Hepatocyte (in vitro differentiated cells): ENCODE results near the gene SOX13.

ENCODE experiments used
- EZH2 ChIP-seq: fragments of 200-600 bp; sonication (generic); IDR thresholded peaks from 2 replicates; pipeline ENCODE4 v1.6.1; 2016; ENCODE audit warnings: antibody characterized with exemption, mild to moderate bottlenecking, borderline replicate concordance
- EZH2phosphoT487 ChIP-seq: fragments of 200-600 bp; sonication (generic); IDR thresholded peaks from one replicate; pipeline ENCODE4 v1.6.1; 2018; ENCODE audit warnings: antibody characterized with exemption, mild to moderate bottlenecking, low read depth, moderate library complexity; ENCODE audit not compliant: unreplicated experiment, severe bottlenecking
- TF ChIP-seq, protein P1 (sequence below): fragments of 200-600 bp; sonication (generic); IDR thresholded peaks from 2 replicates; pipeline ENCODE4 v1.5.1; 2016; ENCODE audit warnings: antibody characterized with exemption, mild to moderate bottlenecking; ENCODE audit not compliant: poor library complexity

DNA sequence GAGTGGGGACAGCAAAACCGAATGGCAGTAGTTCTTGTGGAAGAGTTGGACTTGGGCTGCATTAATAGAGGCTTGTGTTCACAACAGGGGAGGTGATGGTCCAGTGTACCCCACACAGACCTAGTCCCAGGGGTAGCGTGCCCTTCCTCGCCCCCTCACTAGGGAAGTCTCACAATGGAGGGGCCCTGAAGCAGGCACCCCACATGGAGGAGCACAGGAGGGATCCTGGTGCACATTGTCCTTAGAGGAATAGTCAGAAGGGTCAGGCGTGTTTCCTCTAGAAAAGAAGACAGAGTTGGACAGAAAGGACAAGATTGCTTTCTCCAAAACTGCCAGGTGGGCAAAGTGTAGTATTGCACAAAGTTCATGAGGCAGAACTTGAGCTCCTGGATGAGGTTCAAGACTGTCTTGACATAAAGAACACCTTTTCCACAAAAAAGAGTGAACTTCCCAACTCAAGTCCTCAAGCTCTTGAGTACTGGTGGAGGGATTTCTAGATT, 55.6 kb downstream of the SOX13 start:
- TF ChIP-seq, protein P1, sequence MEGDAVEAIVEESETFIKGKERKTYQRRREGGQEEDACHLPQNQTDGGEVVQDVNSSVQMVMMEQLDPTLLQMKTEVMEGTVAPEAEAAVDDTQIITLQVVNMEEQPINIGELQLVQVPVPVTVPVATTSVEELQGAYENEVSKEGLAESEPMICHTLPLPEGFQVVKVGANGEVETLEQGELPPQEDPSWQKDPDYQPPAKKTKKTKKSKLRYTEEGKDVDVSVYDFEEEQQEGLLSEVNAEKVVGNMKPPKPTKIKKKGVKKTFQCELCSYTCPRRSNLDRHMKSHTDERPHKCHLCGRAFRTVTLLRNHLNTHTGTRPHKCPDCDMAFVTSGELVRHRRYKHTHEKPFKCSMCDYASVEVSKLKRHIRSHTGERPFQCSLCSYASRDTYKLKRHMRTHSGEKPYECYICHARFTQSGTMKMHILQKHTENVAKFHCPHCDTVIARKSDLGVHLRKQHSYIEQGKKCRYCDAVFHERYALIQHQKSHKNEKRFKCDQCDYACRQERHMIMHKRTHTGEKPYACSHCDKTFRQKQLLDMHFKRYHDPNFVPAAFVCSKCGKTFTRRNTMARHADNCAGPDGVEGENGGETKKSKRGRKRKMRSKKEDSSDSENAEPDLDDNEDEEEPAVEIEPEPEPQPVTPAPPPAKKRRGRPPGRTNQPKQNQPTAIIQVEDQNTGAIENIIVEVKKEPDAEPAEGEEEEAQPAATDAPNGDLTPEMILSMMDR = no peak
- TF ChIP-seq EZH2 (no peak), EZH2phosphoT487 (no peak)
